Stimulated activated CD4-positive, alpha-beta T cell treated with anti-CD3 and anti-CD28 coated beads, Interleukin-1b, Interleukin-23, amount 100 ng/mL, for 48 hours (primary cell): ENCODE measurements around the gene ASPRV1.

Experiments used
- DNase-seq: peaks from one replicate; pipeline ENCODE4 v3.0.0-alpha.2; 2020

The ASPRV1 gene

DNA sequence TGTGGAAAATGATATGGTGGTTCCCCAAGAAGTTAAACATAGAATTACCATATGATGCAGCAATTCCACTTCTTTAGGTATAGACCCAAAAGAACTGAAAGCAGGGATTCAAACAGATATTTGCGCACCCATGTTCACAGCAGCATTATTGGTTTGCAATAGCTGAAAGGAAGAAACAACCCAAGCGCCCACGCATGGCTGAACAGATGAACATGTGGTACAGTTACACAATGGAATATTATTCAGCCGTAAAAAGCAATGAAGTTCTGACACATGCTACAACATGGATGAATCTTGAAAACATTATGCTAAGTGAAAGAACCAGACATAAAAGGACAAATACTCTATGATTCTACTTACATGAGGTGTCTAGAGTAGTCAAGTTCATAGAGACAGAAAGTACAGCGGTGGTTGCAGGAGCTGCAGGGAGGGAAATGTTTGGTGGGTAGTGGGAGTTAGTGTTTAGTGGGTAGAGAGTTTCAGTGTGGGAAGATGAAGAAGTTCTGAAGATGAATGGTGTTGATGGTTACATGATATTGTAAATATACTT is 26.7 kb upstream of the ASPRV1 start:
- no peak for DNase-seq

DNA sequence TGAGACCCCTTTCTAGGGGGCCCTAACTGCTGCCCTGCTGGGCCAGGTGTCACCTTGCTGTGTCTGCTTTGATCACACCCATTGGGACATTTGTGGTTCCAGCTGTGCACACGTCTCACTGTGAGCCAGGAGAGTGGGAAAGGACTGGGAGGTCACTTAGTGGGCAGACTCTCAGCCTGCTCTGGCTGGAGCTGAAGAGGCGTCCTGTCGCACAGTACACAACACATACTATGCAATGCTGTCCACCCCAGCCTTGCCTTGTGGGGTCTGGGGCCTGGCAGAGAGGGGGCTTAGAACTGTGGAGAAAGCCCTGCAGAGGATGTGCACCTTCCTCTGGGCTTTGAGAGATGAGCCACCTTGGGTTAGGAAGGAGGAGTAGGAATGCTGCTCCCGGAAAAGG is 25.3 kb upstream of the ASPRV1 start:
- DNase-seq, result no peak

DNA sequence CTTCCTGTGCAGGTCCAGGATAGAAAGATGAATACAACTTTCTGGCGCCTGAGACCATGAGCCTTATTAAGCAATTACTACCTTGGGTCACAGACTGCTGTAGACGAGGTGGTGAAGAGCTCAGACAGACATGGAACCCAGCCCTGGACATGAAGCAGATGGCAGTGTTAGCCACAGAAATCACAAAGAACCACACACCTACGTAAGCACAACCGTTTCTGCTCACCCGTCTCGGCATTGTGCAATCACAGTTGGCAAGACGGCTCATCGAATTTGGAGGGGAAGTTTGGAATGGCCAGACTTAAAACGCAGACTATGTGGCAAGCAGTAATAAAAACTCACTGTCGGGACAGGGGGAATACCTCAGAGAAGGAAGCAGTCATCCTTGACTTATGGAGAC is 24.3 kb upstream of the ASPRV1 start:
- DNase-seq, result no peak

DNA sequence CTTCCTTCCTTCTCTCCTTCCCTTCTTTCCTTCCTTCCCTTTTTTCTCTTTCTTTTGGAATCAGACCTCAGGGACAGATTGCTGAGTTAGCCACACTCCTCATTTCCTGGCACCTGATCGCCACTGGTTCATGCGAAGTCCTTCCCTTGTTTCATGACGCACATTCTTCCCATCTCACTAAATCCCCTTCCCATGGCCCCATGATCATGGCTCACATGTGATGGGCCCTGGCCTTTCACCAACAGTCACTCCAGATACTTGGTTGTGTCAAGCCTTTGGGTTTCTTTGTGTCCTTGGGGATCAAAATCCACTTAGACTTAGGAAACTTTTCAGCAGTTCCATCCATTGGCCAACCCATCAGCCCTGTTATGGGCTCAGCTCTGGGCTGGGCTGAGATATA is 23.8 kb upstream of the ASPRV1 start:
- DNase-seq, result no peak

DNA sequence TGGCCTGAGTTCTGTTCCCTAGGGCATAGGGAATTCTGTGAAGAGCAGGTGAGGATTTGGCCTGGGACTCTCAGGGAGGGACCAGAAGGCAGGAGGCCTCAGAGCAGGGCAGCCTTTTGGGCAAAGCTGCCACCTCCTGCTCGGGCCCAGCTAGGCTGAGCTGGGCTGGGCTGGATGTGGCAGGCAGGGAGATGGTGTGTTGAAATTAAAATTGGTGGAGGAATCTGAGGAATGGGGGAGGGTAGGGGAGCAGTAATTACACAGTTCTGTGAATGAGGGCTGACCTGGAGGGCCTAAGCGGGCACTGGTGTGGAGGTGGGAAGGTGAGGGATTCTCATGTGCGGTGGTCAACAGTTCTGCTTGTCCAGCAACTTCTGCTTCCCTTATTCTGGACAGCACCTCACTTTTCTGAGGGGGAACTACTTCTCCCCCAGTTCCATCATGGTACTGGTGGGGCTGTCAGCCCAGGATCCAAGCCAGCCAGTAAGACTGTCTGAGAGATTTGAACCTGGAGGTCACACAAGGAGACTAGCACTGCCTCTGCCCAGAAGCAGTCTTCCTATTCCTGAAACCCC is 22.0 kb upstream of the ASPRV1 start:
- DNase-seq, result no peak

DNA sequence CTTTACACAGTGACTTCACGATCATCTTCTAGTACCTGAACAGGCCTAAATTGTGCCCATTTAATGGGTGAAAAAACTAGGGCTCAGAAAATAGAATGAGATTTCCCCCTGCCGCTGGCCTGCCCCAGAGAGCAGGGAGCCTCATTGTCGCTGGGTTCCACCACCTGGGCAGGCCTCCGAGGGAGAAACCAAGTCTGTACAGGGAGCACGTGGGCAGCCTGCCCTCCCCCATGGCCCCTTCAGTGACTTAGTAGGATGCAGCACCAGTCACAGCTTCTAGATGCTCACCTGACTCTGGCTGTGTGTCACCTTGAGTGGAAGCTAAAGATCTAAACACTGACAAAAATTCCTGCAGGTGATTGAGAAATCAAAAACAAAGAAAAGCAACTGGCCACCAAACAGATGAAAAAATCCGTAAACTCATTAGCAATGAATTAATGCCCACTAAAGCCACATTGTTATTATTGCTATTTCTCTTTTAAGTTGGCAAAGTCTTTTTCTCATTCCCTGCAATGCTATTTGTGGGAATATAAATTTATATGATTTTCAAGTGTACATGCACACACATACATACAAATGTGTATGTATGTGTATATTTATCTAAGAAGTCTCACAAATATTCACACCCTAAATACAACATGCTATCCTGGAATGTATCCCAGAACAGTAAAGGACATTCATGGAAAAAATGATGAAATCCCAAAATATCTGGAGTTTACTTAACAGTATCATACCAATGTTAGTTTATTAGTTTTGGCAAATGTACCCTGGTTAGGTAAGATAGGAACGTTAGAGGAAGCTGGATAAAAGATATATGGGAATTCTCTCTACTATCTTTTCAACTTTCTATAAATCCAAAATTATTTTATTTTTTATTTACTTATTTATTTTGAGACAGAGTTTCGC is 18.7 kb upstream of the ASPRV1 start:
- DNase-seq, result no peak

DNA sequence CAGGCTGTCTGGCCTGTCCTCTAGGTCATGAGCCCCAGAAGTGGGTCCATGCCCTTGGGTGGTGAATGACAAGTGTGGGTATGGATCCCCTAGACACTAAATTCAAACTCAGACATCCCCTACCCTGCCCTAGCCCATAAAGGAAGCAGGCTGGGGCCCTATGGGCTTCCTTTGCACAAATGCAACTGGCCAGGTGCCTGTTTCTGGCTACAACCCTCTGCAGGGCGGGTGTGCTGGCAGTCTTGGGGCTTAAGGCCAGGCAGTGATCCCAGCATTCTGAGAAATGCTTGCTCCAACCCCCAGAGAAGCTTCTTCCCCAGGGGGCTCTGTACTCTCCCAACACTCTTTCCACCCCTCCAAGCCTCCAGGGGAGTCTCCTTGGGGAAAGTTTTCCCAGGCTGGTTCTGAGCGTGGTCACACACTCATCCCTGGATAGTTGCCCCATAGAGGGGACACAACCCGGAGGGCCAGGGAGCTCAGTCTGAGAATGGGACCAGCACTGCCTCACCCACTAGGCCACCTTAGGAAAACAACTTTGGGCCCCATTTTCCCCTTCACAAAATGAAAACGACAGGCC is 16.6 kb upstream of the ASPRV1 start:
- no peak for DNase-seq

DNA sequence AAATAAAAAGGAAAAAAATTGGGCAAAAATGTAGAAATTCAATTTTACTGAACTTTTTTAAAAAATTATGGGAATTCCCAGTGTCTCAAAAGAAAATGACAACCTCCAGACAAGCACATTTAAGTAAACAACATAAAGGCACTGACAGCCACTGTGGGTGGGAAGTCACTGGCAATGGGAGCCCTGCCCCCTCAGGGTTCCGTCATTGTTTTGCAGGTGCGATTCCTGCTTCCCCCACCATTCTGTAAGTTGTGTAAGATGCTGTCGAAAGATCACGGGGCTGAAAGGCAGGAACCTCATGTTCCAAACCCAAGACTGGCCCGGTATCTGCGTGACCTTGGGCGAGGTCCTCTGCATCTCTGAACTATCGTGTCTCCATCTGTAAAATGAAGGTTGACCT is 15.8 kb upstream of the ASPRV1 start:
- no peak for DNase-seq

DNA sequence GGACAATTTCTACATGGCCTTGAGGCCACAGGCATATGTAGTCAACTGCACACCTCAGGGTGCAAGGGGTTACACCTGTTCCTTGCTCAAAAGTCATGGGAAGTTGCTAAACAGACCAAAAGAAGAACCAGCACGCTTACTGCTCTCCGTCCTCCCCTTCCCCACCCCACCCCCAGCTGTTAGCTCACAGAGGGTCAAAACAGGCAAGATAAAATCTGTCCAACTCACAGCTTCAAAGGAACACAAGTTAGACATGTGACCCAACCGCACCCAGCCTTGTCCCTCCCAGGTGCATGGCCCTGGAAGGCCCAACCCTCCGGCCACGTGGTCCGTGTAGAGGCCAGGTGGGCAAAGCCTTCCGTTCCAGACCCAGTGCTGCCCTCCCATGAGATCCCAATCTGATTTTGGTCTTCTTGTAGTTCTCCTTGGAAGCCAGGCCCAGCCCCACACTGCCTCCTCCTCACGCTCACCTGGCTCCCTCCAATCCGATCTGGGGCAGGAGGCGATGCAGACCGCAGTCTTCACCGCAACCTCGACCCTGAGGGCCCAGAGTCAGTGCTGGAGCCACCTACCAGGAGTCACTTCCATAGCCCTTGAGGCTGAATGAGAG is 14.5 kb upstream of the ASPRV1 start:
- no peak for DNase-seq

DNA sequence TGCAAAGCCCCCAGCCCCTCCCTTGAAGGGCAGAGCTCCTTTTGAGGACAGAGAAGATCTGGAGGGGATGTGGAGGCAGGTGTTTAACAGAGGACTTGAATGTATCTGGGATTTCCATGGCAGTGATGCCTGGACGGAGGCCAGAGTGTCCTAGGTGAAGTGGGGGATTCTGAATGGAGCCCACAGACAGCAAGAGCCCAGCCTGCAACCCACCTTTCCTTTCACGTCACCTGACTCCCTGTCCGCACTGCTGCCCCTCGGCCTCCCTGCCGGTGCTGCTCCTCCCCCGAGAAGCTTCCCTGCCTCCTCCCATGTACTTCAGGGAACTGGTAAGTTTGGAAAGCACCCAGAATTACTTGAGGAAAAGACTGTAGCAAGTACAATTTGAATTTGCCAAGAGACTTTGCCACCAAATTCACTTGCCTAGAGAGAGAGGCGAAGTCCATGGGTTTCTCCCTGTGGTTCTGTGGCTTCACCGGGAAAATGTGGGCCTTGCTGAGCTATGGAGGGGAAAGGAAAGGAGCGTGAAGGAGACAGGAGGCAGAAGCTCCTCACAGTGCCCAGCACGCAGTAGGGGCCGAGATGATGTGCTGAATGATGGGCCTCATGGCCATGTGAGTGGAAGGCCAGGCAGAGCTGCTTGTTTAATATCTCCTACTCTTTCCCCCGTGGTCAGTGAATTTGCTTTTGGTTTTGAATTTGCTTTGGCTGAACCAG is 13.9 kb upstream of the ASPRV1 start:
- no peak for DNase-seq

DNA sequence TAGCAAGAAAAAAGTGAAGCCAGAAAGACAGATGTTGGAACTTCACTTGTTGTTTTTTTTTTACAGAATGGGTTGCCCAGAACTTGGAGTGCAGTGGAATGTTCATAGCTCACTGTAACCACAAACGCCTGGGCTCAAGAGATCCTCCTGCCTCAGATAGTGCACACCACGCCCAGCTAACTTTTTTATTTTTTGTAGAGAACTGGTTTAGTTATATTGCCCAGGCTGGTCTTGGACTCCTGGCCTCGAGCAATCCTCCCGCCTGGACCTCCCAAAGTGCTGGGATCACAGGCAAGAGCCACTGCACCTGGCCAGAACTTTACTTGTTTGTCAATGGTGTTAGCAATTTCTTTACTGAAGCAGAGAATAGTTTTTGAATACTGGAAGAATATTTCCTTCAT is 11.9 kb upstream of the ASPRV1 start:
- DNase-seq, result no peak

DNA sequence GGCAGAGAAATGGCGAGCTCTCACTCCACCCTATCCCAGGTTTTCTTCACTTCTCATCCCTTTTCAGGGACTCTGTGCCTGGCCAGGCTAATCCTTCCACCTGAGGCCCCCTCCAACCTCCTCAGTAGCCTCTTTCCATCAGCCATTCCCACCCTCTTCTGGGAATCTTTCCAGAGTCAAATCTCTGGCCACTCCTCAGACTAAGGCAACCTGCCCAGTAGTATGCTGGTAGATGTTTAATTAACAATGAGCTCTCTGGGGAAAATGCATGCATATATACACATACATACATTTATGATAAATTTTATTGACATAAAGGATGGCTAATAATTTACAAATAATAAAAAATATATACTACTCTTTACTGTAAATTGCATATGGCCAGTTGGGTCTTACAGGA is 11.4 kb upstream of the ASPRV1 start:
- DNase-seq, result no peak

DNA sequence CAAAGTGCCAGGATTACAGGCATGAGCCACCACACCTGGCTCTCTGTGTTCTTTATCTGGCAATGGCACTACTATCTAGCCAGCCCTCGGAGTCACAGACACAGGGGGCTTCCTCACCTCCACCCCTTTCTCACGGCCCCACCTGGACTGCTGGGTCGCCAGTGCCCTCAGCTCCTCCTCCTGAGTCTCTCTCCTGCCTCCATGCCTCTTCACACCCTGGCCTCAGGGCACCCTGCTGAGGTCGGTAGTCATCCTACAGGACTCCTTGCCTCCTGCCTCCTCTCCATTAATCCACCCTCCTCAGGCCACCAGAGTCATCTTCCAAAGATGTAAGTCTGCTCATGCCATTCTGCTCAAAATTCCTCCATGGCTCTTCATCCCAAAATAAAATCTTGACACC is 8.6 kb upstream of the ASPRV1 start:
- DNase-seq, result no peak

DNA sequence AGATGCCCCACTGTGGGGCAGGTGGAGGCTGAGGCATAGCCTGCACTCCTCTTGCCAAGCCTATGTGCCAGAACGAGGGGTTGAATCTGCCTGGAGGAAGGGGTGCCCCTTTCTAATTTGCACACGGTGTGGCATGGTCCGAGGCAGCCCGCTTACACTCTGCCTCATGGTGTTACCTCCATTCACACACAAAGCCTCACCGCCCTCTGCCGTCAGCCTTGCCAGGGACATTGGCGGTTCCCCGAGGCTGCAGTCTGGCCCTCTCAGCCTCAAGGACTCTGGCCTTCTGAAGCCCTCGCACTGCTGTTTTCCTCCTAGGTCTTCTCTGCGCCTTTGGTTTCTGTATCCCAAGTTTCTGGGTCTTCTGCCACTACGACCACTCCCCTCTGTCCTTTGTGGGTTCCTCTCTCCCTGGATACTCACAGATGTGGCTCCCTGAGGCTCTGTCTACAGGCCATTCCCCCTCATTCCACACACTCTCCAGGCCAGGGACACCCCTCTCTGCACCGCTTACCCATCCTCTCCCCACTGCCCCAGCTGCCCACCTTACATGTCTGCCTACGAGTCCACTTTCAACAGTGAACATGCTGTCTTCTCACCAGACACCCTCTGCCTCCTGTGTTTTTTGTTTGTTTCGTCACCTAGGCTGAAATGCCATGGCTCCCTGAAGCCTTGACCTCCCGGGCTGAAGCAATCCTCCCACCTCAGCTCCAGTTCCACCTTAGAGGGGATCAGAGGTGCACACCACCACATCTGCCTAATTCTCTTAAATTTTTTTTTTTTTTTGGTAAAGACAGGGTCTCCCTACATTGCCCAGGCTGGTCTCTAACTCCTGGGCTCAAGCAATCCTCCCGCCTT is 7.9 kb upstream of the ASPRV1 start:
- no peak for DNase-seq

DNA sequence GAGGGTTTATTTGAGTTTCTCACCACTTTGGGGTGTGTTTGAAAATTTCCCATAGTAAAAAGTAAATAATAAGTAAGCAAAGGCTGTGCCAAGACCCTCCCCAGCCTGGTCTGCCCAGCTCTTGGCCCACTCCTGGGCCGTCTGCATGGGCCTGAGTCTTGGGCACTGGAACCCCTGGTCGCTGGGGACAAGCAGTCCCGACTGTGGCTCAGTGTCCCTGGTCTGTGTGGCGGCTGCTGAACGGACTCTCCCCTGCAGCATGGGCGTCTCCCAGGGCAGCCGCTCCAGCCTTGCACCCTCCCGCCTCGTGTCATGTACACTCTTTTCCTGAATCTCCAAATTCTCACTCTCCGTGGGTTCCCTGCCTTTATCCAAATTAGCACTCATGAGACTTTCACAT is 7.2 kb upstream of the ASPRV1 start:
- DNase-seq, result no peak

DNA sequence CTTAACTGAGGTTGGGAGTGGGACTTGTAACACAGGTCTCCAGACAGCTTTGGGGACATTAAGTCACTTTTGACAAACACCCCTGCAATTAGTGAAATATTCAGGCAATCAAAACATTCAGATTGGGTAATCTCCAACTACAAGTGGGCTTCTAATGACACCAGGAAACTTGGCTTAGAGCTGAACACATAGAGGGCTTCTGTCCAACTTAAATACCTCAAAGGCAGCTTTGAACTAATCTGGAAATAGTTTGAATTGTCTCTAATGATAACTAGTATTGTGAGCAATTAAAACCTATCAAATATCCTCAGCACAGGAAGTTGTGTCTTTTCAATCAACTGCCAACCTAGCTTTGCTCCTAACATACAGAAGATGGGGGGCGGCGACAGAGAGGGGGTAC is 5.1 kb upstream of the ASPRV1 start:
- no peak for DNase-seq

DNA sequence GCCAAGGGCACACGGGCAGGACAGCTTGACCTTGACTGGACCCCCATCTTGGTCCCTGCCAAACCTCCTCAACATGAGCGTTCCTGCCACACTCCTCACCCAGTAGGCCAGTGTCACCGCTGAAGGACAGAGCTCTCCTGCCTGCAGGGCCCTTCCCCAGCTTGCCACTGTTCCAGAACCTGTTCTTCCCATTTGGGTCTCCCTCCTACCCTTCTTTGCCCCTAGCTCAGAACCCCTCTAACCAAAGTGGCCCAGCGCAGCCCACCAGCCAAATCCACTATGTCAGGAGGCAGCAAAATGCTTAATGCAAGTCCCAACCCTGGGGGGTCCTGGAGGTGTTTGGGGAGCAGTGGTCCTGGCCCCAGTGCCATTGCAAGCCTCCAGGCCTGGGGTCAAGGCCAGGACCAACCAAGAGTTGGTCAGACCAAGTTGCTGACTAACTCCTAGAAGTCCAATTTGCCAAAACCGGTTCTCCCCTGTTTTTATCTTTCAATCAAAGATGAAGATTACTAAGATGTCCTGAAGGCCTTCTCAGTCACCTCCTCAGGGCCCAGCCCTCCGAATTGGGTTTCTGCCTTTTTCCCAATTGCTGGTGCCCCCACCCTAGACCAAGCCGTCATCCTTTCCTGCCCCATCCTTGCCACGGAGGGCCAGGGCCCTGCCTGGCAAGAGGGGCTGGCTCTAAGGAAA is 4.5 kb upstream of the ASPRV1 start:
- DNase-seq, result no peak

DNA sequence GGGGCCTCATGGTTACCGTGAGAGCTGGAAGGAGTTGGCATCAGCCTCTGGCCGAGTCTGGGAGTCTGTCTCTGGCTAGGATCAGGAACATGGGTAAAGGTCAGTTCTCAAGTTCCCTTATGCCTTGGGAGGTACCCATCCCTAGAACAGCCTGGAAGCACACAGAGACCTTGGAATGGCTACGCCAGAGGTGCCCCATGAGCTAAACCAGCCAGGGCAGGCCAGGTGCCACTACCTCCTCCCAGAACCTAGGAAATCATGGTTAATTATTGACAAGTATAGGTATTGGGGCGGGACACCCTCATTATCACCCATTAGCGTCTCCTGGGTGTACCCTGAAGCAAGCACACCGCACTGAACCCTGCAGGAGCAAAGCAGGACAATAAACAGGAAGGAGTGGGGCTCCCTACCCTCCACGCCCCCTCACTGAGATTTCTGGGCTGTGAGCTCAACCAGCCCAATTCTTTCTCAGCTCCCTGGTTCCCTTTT is 3.0 kb upstream of the ASPRV1 start:
- no peak for DNase-seq

DNA sequence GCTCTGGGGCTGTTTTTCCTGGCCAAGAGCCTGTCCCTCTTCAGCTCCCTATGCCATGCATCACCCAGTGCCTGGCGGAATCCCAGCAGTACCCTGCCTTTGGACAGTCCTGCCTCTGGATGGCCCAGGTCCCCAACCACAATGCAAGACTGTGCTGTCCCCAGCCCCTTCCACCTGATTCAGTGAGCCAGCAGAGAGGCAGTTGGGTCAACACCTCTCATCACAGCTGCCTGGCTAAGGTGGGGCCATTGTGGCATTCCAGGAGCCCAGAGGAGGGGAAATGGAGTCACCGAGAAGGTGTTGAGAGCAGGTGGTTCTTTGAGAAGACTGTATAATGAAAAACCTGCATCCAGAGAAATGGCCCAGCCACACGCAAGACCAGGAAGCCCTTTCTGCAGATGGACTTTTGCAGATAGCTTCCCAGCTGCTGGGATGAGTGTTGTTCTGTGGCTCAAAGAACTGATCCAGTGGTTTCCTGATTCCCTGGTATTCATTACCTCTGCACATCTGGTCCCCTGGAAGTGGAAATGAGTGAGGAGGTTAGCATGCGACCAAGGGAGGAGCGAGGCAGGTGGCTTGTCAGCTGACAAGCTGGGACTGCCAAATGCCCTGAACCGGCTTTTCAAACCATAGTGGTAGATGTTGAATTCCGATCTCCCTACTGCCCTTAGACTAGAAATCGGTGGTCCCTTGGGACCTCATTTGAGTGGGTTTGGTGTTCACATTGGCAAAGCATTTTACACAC is 1.7 kb upstream of the ASPRV1 start:
- DNase-seq, result no peak

DNA sequence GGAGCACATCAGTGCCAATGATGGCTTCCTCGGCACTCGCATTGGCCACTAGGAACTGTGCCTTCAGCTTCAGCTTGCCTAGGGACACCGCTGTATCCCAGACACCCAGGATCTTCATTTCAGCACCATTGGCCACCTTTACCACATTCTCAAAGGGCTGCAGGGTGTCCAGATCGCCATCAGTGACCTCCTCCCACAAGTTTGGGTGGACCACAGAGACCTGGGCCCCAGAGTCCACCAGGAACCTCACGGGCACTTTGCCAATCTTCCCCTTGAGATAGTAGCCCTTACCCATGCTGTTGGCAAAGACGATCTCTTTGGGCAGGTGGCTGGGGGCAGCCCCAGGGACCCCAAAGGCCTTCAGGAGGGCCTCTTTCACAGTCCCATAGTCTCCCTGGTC is 610 bp downstream of the ASPRV1 start:
- no peak for DNase-seq
